Skeletal muscle satellite cell (primary cell): Measurements from ENCODE around the gene TCF23.
A peak's percentile ranks its signal among the peaks of the same experiment; 100 is the strongest.
"Not testable (repeated sequence)": the region's sequence is repeated elsewhere in the genome, so short reads cannot be mapped to it uniquely, and the experiment has no call there.

Experiments
- H3K27me3 ChIP-seq: 2 replicates; pipeline ENCODE4 v1.7.0; 2013; ENCODE audit warnings: low read length; ENCODE audit not compliant: control insufficient read depth, insufficient read depth
- H3K36me3 ChIP-seq: 2 replicates; pipeline ENCODE4 v1.7.0; 2013; ENCODE audit warnings: mild to moderate bottlenecking, control low read depth, low read length; ENCODE audit not compliant: insufficient read depth
- H3K4me1 ChIP-seq: 2 replicates; pipeline ENCODE4 v1.7.0; 2013; ENCODE audit warnings: low read length; ENCODE audit not compliant: control insufficient read depth, insufficient read depth
- H3K4me2 ChIP-seq: 2 replicates; pipeline ENCODE4 v1.7.0; 2013; ENCODE audit warnings: mild to moderate bottlenecking, low read length
- H3K4me3 ChIP-seq: 2 replicates; pipeline ENCODE4 v1.7.0; 2013; ENCODE audit warnings: low read length
- H3K9ac ChIP-seq: 2 replicates; pipeline ENCODE4 v1.7.0; 2013; ENCODE audit warnings: mild to moderate bottlenecking, low read depth, low read length, moderate library complexity
- H3K9me3 ChIP-seq: replicated peaks from 2 replicates; pipeline ENCODE4 v1.7.0; 2013; ENCODE audit warnings: mild to moderate bottlenecking, control low read depth, low read length

The TCF23 gene

GRCh38 chr2:27182346-27182745 is 33.5 kb downstream of the TCF23 start:
- Histone ChIP-seq H3K27me3 (peaks cover 6% of the 10 kb centered on the region), H3K4me3 (no peak overlapping the region), H3K9me3 (no peaks in the 10 kb centered on the region), H3K4me2 (no peak overlapping the region), H3K36me3 (no peaks in the 10 kb centered on the region), H3K9ac (no peak overlapping the region), H3K4me1 (peaks cover 39% of the 10 kb centered on the region)

GRCh38 chr2:27184115-27184514 is 35.3 kb downstream of the TCF23 start:
- Histone ChIP-seq H3K9ac (no peak overlapping the region), H3K4me1 (peaks cover 39% of the 10 kb centered on the region), H3K27me3 (no peaks in the 10 kb centered on the region), H3K36me3 (no peaks in the 10 kb centered on the region), H3K4me3 (no peak overlapping the region), H3K9me3 (no peaks in the 10 kb centered on the region), H3K4me2 (no peak overlapping the region)

- H3K36me3 ChIP-seq: no peaks in the 10 kb centered on the region
- H3K4me1 ChIP-seq: peaks cover 31% of the 10 kb centered on the region
- H3K9ac ChIP-seq: no peak overlapping the region
- H3K27me3 ChIP-seq: no peaks in the 10 kb centered on the region
- H3K9me3 ChIP-seq: no peaks in the 10 kb centered on the region
- H3K4me2 ChIP-seq: peak overlapping the region; percentile 18
- peak overlapping the region; percentile 0 for H3K4me3 ChIP-seq
Observed at GRCh38 chr2:27185331-27186026, 36.7 kb downstream of the TCF23 start.

GRCh38 chr2:27186613-27187345 is 38.0 kb downstream of the TCF23 start:
- Histone ChIP-seq H3K4me2 (no peak overlapping the region), H3K4me1 (peaks cover 23% of the 10 kb centered on the region), H3K9ac (no peak overlapping the region), H3K27me3 (no peaks in the 10 kb centered on the region), H3K4me3 (no peak overlapping the region), H3K9me3 (no peaks in the 10 kb centered on the region), H3K36me3 (no peaks in the 10 kb centered on the region)

GRCh38 chr2:27189989-27190388 is 41.2 kb downstream of the TCF23 start:
- no peaks in the 10 kb centered on the region for H3K36me3 ChIP-seq
- H3K9ac ChIP-seq: no peak overlapping the region
- H3K4me2 ChIP-seq: no peak overlapping the region
- H3K4me1 ChIP-seq: peaks cover 12% of the 10 kb centered on the region
- peaks cover 4% of the 10 kb centered on the region for H3K27me3 ChIP-seq
- H3K4me3 ChIP-seq: no peak overlapping the region
- H3K9me3 ChIP-seq: no peaks in the 10 kb centered on the region

- Histone ChIP-seq H3K27me3 (peaks cover 5% of the 10 kb centered on the region), H3K9ac (no peak overlapping the region), H3K4me3 (no peak overlapping the region), H3K4me2 (no peak overlapping the region), H3K36me3 (no peaks in the 10 kb centered on the region), H3K9me3 (no peaks in the 10 kb centered on the region), H3K4me1 (no peaks in the 10 kb centered on the region)
Observed at GRCh38 chr2:27191070-27191829, 42.4 kb downstream of the TCF23 start.

- Histone ChIP-seq H3K36me3 (no peaks in the 10 kb centered on the region), H3K9ac (no peak overlapping the region), H3K27me3 (peaks cover 5% of the 10 kb centered on the region), H3K4me1 (no peaks in the 10 kb centered on the region), H3K9me3 (no peaks in the 10 kb centered on the region), H3K4me3 (no peak overlapping the region), H3K4me2 (no peak overlapping the region)
Observed at GRCh38 chr2:27194538-27195354, 45.9 kb downstream of the TCF23 start.

- not testable (repeated sequence) for H3K27me3 ChIP-seq, H3K4me2 ChIP-seq, H3K36me3 ChIP-seq, H3K9me3 ChIP-seq, H3K4me1 ChIP-seq, H3K4me3 ChIP-seq, H3K9ac ChIP-seq
Observed at GRCh38 chr2:27195799-27196198, 47.0 kb downstream of the TCF23 start.

GRCh38 chr2:27198068-27198467 is 49.3 kb downstream of the TCF23 start:
- not testable (repeated sequence) for H3K4me3 ChIP-seq, H3K27me3 ChIP-seq, H3K9ac ChIP-seq, H3K9me3 ChIP-seq, H3K4me1 ChIP-seq, H3K4me2 ChIP-seq
- H3K36me3 ChIP-seq: peaks cover 18% of the 10 kb centered on the region

- Histone ChIP-seq H3K9ac (no peak overlapping the region), H3K4me1 (no peaks in the 10 kb centered on the region), H3K27me3 (peaks cover 5% of the 10 kb centered on the region), H3K4me3 (no peak overlapping the region), H3K9me3 (no peaks in the 10 kb centered on the region), H3K36me3 (peaks cover 22% of the 10 kb centered on the region), H3K4me2 (no peak overlapping the region)
Observed at GRCh38 chr2:27198627-27199026, 49.8 kb downstream of the TCF23 start.

GRCh38 chr2:27199241-27199640 is 50.4 kb downstream of the TCF23 start:
- H3K27me3 ChIP-seq: peaks cover 5% of the 10 kb centered on the region
- H3K36me3 ChIP-seq: peaks cover 28% of the 10 kb centered on the region
- no peak overlapping the region for H3K9ac ChIP-seq
- no peaks in the 10 kb centered on the region for H3K4me1 ChIP-seq
- H3K4me3 ChIP-seq: no peak overlapping the region
- no peaks in the 10 kb centered on the region for H3K9me3 ChIP-seq
- H3K4me2 ChIP-seq: no peak overlapping the region
